IPS DF 4.7 (cell line): ENCODE measurements around the gene BNIP1.

Experiments
- DNase-seq: peaks from one replicate; pipeline ENCODE4 v3.0.0-alpha.2; 2013; ENCODE audit warnings: low spot score; ENCODE audit errors: extremely low read depth

BNIP1 gene

GRCh38 chr5:173165177-173166016 is 21.1 kb downstream of the BNIP1 start:
- DNase-seq: no peak

- no peak for DNase-seq
Observed at GRCh38 chr5:173172166-173172565, 27.8 kb downstream of the BNIP1 start.

- DNase-seq: no peak
Observed at GRCh38 chr5:173175523-173175922, 31.2 kb downstream of the BNIP1 start.

GRCh38 chr5:173178369-173178910 is 34.1 kb downstream of the BNIP1 start:
- DNase-seq: no peak

GRCh38 chr5:173180331-173180730 is 36.0 kb downstream of the BNIP1 start:
- DNase-seq: no peak

- DNase-seq: no peak
Observed at GRCh38 chr5:173187054-173187743, 42.9 kb downstream of the BNIP1 start.

GRCh38 chr5:173188280-173188679 is 43.9 kb downstream of the BNIP1 start:
- DNase-seq: no peak

GRCh38 chr5:173191015-173191414 is 46.7 kb downstream of the BNIP1 start:
- no peak for DNase-seq

- DNase-seq: no peak
Observed at GRCh38 chr5:173191561-173191960, 47.2 kb downstream of the BNIP1 start.

- DNase-seq: no peak
Observed at GRCh38 chr5:173192561-173192960, 48.2 kb downstream of the BNIP1 start.

- no peak for DNase-seq
Observed at GRCh38 chr5:173196133-173196952, 52.0 kb downstream of the BNIP1 start.

- DNase-seq: no peak
Observed at GRCh38 chr5:173197375-173197891, 53.1 kb downstream of the BNIP1 start.

GRCh38 chr5:173198049-173198448 is 53.7 kb downstream of the BNIP1 start:
- DNase-seq: no peak

GRCh38 chr5:173200356-173200755 is 56.0 kb downstream of the BNIP1 start:
- DNase-seq: no peak

- no peak for DNase-seq
Observed at GRCh38 chr5:173201636-173202265, 57.4 kb downstream of the BNIP1 start.

GRCh38 chr5:173202266-173202875 is 58.0 kb downstream of the BNIP1 start:
- DNase-seq: no peak

GRCh38 chr5:173204185-173204979 is 60.1 kb downstream of the BNIP1 start:
- DNase-seq: no peak

- no peak for DNase-seq
Observed at GRCh38 chr5:173205916-173206315, 61.6 kb downstream of the BNIP1 start.

- no peak for DNase-seq
Observed at GRCh38 chr5:173208296-173208695, 64.0 kb downstream of the BNIP1 start.

- no peak for DNase-seq
Observed at GRCh38 chr5:173210877-173211276, 66.5 kb downstream of the BNIP1 start.
